Measurements from ENCODE around the gene MUC4. TPM values are rescaled to one million over a fixed set of nuclear protein-coding genes. Genes with fewer than 3 reads are reported as not detected.
"Not testable (repeated sequence)": the region's sequence is repeated elsewhere in the genome, so short reads cannot be mapped to it uniquely, and the experiment has no call there.

The MUC4 gene
- total RNA-seq, 4 donors from 2014 or later: 5.8 to 23.1 (median 13.0) TPM

GRCh38 chr3:195818301-195818700, 6.6 kb upstream of the MUC4 start:
- peak in 1 of 3 donors; percentile 43 for DNase-seq

GRCh38 chr3:195817578-195818135, 5.9 kb upstream of the MUC4 start:
- H3K27ac ChIP-seq: no peak overlapping the region
- no peaks in the 10 kb centered on the region for H3K9me3 ChIP-seq
- no peaks in the 10 kb centered on the region for H3K4me1 ChIP-seq
- TF ChIP-seq POLR2A (IDR thresholded peaks at IDR 0.05) (no peak), CTCF (IDR thresholded peaks at IDR 0.05) (no peak)
- H3K4me3 ChIP-seq: no peak overlapping the region
- H3K36me3 ChIP-seq: no peaks in the 10 kb centered on the region
- no peak for DNase-seq
- no peaks in the 10 kb centered on the region for H3K27me3 ChIP-seq

More at GRCh38 chr3:195818301-195818700, 6.6 kb upstream of the MUC4 start:
- H3K27ac ChIP-seq: no peak overlapping the region
- no peaks in the 10 kb centered on the region for H3K4me1 ChIP-seq
- no peak overlapping the region for H3K4me3 ChIP-seq
- no peaks in the 10 kb centered on the region for H3K9me3 ChIP-seq
- H3K36me3 ChIP-seq: no peaks in the 10 kb centered on the region
- no peaks in the 10 kb centered on the region for H3K27me3 ChIP-seq
- TF ChIP-seq POLR2A (IDR thresholded peaks at IDR 0.05) (no peak), CTCF (IDR thresholded peaks at IDR 0.05) (no peak)

GRCh38 chr3:195816276-195816913, 4.7 kb upstream of the MUC4 start:
- H3K27me3 ChIP-seq, H3K4me3 ChIP-seq, H3K4me1 ChIP-seq, H3K9me3 ChIP-seq, H3K27ac ChIP-seq, H3K36me3 ChIP-seq: not testable (repeated sequence)
- peak in 1 of 3 donors; percentile 50 for DNase-seq

- DNase-seq: peak in 1 of 3 donors; percentile 40
- Histone ChIP-seq H3K4me1 (no peaks in the 10 kb centered on the region), H3K36me3 (no peaks in the 10 kb centered on the region), H3K9me3 (no peaks in the 10 kb centered on the region), H3K27me3 (no peaks in the 10 kb centered on the region), H3K27ac (no peak overlapping the region), H3K4me3 (no peak overlapping the region)
- TF ChIP-seq POLR2A (IDR thresholded peaks at IDR 0.05) (no peak), CTCF (IDR thresholded peaks at IDR 0.05) (no peak)
Measured at GRCh38 chr3:195815169-195815771, 3.5 kb upstream of the MUC4 start.

- Histone ChIP-seq H3K4me3 (no peak overlapping the region), H3K36me3 (no peaks in the 10 kb centered on the region)
- DNase-seq: no peak
Measured at GRCh38 chr3:195813916-195814640, 2.3 kb upstream of the MUC4 start.

More at GRCh38 chr3:195813916-195814640, 2.3 kb upstream of the MUC4 start:
- H3K27me3 ChIP-seq: no peaks in the 10 kb centered on the region
- no peaks in the 10 kb centered on the region for H3K9me3 ChIP-seq
- TF ChIP-seq POLR2A (IDR thresholded peaks at IDR 0.05) (no peak), CTCF (IDR thresholded peaks at IDR 0.05) (no peak)
- no peak overlapping the region for H3K27ac ChIP-seq
- no peaks in the 10 kb centered on the region for H3K4me1 ChIP-seq

Data from Peyer's patch (tissue), 4 donors.